ENCODE results near the gene FBXL14. TPM values are rescaled to one million over a fixed set of nuclear protein-coding genes. Genes with fewer than 3 reads are reported as not detected.

FBXL14 gene
- total RNA-seq, 4 donors from 2014 or later = 6.3 to 20.4 (median 12.7) TPM

DNA sequence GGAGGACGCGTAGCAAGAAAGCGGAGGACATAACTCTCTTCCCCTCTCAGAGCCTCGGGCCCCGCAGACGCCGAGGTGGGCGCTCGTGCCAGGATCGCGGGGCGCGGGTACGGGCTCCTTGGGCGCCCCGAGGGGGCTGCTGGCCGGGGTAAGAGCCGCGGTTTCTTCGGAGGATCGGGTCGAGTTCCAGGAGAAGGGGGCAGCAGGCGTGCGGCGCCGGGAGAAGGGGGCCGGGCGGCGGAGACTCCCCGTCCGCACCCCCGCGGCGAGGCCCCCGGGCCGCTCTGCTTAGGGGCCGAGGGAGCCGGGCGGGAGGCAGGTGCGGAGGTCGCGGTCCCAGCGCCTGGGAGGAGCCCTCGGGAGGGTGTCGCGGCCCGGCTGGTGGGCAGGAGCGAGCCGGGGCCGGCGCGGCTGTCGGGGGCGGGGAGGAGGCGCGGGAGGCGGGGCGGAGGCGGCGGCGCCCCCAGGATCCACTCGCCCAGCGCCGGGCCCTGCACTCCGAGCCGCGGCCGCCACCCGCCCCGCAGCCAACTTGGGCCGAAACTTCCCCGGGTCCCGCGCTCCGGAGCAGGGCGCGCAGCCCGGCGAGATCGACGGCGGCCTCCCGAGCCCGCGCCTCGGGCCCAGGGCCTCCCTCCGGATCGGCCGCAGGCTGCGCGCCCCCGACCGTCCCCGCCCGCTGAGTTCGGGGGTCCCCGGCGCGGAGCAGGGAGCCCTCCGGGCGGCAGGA is 64.4 kb downstream of the FBXL14 start:
- peak overlapping the region in 2 of 4 donors; percentile 15 to 19 for H3K27ac ChIP-seq
- no peaks in the 10 kb centered on the region for H3K36me3 ChIP-seq
- H3K9me3 ChIP-seq = no peaks in the 10 kb centered on the region
- TF ChIP-seq, protein P1, sequence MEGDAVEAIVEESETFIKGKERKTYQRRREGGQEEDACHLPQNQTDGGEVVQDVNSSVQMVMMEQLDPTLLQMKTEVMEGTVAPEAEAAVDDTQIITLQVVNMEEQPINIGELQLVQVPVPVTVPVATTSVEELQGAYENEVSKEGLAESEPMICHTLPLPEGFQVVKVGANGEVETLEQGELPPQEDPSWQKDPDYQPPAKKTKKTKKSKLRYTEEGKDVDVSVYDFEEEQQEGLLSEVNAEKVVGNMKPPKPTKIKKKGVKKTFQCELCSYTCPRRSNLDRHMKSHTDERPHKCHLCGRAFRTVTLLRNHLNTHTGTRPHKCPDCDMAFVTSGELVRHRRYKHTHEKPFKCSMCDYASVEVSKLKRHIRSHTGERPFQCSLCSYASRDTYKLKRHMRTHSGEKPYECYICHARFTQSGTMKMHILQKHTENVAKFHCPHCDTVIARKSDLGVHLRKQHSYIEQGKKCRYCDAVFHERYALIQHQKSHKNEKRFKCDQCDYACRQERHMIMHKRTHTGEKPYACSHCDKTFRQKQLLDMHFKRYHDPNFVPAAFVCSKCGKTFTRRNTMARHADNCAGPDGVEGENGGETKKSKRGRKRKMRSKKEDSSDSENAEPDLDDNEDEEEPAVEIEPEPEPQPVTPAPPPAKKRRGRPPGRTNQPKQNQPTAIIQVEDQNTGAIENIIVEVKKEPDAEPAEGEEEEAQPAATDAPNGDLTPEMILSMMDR (IDR thresholded peaks at IDR 0.05) = no peak
- no peak for TF ChIP-seq POLR2A (IDR thresholded peaks at IDR 0.05)
- H3K4me1 ChIP-seq = peaks cover 0 to 24% (median 0%) of the 10 kb centered on the region in 4 donors
- peaks cover 0 to 24% of the 10 kb centered on the region in 2 donors for H3K27me3 ChIP-seq
- peak overlapping the region; percentile 31 to 64 (median 61) for H3K4me3 ChIP-seq
- no peak for DNase-seq

DNA sequence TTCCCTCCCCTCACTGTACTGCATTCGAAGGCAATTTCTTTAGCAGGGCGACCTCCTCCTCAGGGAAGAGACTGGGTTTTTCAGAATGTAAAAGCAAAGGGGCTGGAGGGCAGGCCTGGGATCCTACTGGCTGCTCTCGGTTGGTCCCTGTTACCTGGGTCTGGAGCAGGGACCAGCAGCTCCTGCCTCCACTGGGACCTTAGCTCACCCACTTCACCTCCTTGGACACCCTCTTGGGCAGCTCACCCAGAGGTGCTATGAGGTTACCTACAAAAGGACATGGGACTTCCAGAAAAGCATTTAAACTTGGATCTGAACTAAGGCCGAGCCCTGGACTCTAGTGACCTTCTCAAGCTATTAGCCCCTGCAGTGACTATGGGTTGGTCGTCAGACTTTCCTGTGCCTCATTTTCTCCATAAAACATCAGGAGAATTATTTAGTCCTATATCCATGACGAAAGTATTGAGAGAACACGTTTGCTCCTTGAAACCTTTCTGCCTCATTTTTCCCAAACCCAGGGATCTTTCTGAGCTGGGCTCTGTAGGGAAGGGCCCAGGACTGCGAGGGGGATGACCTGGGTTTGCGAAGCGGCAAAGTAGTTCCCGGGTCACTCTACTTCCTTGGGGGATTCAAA is 65.0 kb downstream of the FBXL14 start:
- Histone ChIP-seq H3K4me3 (peak overlapping the region; percentile 31 to 64 (median 61)), H3K4me1 (peaks cover 0 to 24% (median 0%) of the 10 kb centered on the region in 4 donors), H3K27ac (peak overlapping the region in 1 of 4 donors; percentile 15), H3K9me3 (no peaks in the 10 kb centered on the region), H3K36me3 (no peaks in the 10 kb centered on the region), H3K27me3 (peaks cover 0 to 24% of the 10 kb centered on the region in 2 donors)
- no peak for TF ChIP-seq POLR2A (IDR thresholded peaks at IDR 0.05)
- TF ChIP-seq, protein P1 (IDR thresholded peaks at IDR 0.05) = no peak
- DNase-seq = no peak

DNA sequence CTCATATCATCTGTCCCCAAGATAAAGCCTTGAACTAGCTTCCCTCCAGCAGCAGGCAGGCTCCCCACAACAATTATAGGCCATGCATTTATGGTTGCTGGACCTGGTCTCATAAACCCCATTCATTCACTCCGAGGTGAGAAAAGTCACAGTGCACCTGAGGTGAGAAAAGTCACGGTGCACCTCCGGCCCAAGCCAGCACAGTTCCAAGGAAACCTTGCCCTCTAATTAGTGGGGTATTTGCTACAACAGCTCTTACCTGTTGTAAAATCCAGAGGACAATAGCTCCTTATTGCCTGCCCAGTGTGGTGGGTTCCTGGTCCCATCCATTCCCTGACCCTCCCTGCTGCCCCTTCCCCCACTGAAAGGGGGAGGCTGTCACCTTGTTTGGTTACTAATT is 65.6 kb downstream of the FBXL14 start:
- Histone ChIP-seq H3K4me3 (no peak overlapping the region), H3K36me3 (no peaks in the 10 kb centered on the region), H3K27me3 (peaks cover 0 to 24% of the 10 kb centered on the region in 2 donors), H3K9me3 (no peaks in the 10 kb centered on the region), H3K27ac (no peak overlapping the region), H3K4me1 (peaks cover 0 to 21% (median 0%) of the 10 kb centered on the region in 4 donors)
- TF ChIP-seq, protein P1 (IDR thresholded peaks at IDR 0.05) = no peak
- TF ChIP-seq POLR2A (IDR thresholded peaks at IDR 0.05) = no peak
- DNase-seq = no peak

DNA sequence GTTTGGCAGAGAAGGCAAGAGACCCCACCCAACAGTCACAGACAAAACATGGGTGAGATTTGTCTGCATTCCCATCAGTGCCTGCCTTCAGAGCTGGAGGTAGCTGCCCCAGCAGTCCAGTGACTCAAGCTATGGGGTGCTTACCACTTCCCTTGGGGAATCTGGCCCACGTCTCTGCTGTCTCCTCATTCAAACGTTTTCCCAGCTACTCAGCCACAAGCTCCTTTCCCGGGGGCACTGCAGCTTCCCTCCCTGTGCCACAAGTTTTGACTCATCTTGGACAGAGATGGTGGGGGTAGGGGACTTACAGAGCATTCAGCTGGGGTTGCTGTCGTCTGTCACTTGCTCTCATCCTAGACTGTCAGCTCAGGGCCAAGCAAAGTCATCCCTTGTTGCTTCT is 66.6 kb downstream of the FBXL14 start:
- peaks cover 0 to 24% of the 10 kb centered on the region in 2 donors for H3K27me3 ChIP-seq
- peaks cover 0 to 17% (median 0%) of the 10 kb centered on the region in 4 donors for H3K4me1 ChIP-seq
- TF ChIP-seq POLR2A (IDR thresholded peaks at IDR 0.05) = no peak
- TF ChIP-seq, protein P1 (IDR thresholded peaks at IDR 0.05) = no peak
- no peak for DNase-seq
- H3K9me3 ChIP-seq = no peaks in the 10 kb centered on the region
- no peaks in the 10 kb centered on the region for H3K36me3 ChIP-seq
- no peak overlapping the region for H3K27ac ChIP-seq
- H3K4me3 ChIP-seq = no peak overlapping the region

DNA sequence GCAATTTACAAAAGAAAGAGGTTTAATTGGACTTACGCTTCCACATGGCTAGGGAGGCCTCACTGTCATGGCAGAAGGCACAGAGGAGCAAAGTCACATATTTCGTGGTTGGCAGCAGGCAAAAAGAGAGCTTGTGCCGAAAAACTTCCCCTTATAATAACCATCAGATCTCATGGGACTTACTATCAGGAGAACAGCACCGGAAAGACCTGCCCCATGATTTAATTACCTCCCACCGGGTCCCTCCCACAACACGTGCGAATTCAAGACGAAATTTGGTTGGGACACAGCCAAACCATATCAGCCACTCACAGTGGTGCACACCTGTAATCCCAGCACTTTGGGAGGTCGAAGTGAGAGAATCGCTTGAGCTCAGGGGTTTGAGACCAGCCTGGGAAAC is 68.5 kb downstream of the FBXL14 start:
- Histone ChIP-seq H3K36me3 (no peaks in the 10 kb centered on the region), H3K9me3 (no peaks in the 10 kb centered on the region), H3K4me1 (peaks cover 0 to 8% (median 0%) of the 10 kb centered on the region in 4 donors), H3K27ac (no peak overlapping the region), H3K4me3 (no peak overlapping the region), H3K27me3 (peaks cover 0 to 14% of the 10 kb centered on the region in 2 donors)
- DNase-seq = no peak
- TF ChIP-seq, protein P1 (IDR thresholded peaks at IDR 0.05) = no peak
- no peak for TF ChIP-seq POLR2A (IDR thresholded peaks at IDR 0.05)
